Liver (tissue), 3 donors: ENCODE results near the gene HLA-A.

Source experiments
- FOXA1 ChIP-seq: IDR thresholded peaks from 2 replicates; pipeline ENCODE4 v1.6.1; 2016; ENCODE audit warnings: antibody characterized with exemption
- GABPA ChIP-seq, 2 donors: IDR thresholded peaks in 1 of 2; conservative IDR thresholded peaks in 1 of 2; 2 replicates each; pipeline ENCODE4 v1.6.1; 2016; ENCODE audit warnings: antibody characterized with exemption in 2 of 2, mild to moderate bottlenecking in 1 of 2, moderate library complexity in 1 of 2
- HNF4G ChIP-seq: IDR thresholded peaks from 2 replicates; pipeline ENCODE4 v1.6.1; 2016; ENCODE audit warnings: antibody characterized with exemption
- JUND ChIP-seq, 2 donors: IDR thresholded peaks; 2 replicates each; pipeline ENCODE4 v1.6.1; 2016; ENCODE audit warnings: antibody characterized with exemption in 2 of 2
- RAD21 ChIP-seq, 2 donors: IDR thresholded peaks; 2 replicates each; pipeline ENCODE4 v1.6.1; 2016; ENCODE audit warnings: antibody characterized with exemption in 2 of 2, mild to moderate bottlenecking in 2 of 2
- RXRA ChIP-seq, 2 donors: IDR thresholded peaks; 2 replicates each; pipeline ENCODE4 v1.6.1; 2017 to 2018; ENCODE audit warnings: antibody characterized with exemption in 2 of 2, mild to moderate bottlenecking in 1 of 2
- SP1 ChIP-seq: IDR thresholded peaks from 2 replicates; pipeline ENCODE4 v1.6.1; 2018; ENCODE audit warnings: antibody characterized with exemption, mild to moderate bottlenecking
- TAF1 ChIP-seq: conservative IDR thresholded peaks from 2 replicates; pipeline ENCODE4 v1.6.1; 2016; ENCODE audit warnings: antibody characterized with exemption, mild to moderate bottlenecking
- YY1 ChIP-seq: IDR thresholded peaks from 2 replicates; pipeline ENCODE4 v1.6.1; 2016; ENCODE audit warnings: antibody characterized with exemption, mild to moderate bottlenecking
- TF ChIP-seq, protein P1 (sequence below): IDR thresholded peaks from 2 replicates; pipeline ENCODE4 v1.6.1; 2016; ENCODE audit warnings: antibody characterized with exemption
- TF ChIP-seq, protein P2 (sequence below): fragments of 150-350 bp; IDR thresholded peaks from 2 replicates; pipeline ENCODE4 v1.5.1; 2017; ENCODE audit warnings: improper control_type of control experiment, low read depth, low read length; ENCODE audit not compliant: missing input control
- TF ChIP-seq, protein P3 (sequence below): IDR thresholded peaks from 2 replicates; pipeline ENCODE4 v1.6.1; 2016; ENCODE audit warnings: antibody characterized with exemption, mild to moderate bottlenecking
- TF ChIP-seq, protein P4 (sequence below): IDR thresholded peaks from 2 replicates; pipeline ENCODE4 v1.6.1; 2016; ENCODE audit warnings: antibody characterized with exemption
- TF ChIP-seq, protein P5 (sequence below): IDR thresholded peaks from 2 replicates; pipeline ENCODE4 v1.6.1; 2016; ENCODE audit warnings: antibody characterized with exemption
- donor health status: healthy.
- donor health status: healthy.

DNA sequence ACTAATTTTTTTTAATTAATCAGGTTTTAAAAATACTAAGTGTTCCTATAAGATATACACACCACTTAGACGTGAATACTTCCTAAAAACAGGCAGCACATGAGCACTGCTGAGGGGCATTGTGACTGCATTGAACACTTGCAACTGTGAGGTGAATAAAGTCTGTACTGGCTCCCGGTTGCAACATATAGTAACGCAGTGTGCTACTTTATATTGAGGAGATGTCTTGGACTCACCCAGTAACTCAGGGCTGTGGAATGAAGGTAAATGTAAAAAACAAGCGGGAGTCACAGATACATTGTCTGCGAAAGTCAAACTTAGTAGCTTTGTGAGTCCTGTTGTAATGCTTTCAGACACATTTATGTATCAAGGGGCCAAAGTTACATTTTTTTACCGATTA is 17.0 kb upstream of the HLA-A start:
- TF ChIP-seq, protein P1, sequence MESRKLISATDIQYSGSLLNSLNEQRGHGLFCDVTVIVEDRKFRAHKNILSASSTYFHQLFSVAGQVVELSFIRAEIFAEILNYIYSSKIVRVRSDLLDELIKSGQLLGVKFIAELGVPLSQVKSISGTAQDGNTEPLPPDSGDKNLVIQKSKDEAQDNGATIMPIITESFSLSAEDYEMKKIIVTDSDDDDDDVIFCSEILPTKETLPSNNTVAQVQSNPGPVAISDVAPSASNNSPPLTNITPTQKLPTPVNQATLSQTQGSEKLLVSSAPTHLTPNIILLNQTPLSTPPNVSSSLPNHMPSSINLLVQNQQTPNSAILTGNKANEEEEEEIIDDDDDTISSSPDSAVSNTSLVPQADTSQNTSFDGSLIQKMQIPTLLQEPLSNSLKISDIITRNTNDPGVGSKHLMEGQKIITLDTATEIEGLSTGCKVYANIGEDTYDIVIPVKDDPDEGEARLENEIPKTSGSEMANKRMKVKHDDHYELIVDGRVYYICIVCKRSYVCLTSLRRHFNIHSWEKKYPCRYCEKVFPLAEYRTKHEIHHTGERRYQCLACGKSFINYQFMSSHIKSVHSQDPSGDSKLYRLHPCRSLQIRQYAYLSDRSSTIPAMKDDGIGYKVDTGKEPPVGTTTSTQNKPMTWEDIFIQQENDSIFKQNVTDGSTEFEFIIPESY: no peak
- TF ChIP-seq, protein P2, sequence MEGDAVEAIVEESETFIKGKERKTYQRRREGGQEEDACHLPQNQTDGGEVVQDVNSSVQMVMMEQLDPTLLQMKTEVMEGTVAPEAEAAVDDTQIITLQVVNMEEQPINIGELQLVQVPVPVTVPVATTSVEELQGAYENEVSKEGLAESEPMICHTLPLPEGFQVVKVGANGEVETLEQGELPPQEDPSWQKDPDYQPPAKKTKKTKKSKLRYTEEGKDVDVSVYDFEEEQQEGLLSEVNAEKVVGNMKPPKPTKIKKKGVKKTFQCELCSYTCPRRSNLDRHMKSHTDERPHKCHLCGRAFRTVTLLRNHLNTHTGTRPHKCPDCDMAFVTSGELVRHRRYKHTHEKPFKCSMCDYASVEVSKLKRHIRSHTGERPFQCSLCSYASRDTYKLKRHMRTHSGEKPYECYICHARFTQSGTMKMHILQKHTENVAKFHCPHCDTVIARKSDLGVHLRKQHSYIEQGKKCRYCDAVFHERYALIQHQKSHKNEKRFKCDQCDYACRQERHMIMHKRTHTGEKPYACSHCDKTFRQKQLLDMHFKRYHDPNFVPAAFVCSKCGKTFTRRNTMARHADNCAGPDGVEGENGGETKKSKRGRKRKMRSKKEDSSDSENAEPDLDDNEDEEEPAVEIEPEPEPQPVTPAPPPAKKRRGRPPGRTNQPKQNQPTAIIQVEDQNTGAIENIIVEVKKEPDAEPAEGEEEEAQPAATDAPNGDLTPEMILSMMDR: no peak
- TF ChIP-seq SP1: no peak
- TF ChIP-seq, protein P3, sequence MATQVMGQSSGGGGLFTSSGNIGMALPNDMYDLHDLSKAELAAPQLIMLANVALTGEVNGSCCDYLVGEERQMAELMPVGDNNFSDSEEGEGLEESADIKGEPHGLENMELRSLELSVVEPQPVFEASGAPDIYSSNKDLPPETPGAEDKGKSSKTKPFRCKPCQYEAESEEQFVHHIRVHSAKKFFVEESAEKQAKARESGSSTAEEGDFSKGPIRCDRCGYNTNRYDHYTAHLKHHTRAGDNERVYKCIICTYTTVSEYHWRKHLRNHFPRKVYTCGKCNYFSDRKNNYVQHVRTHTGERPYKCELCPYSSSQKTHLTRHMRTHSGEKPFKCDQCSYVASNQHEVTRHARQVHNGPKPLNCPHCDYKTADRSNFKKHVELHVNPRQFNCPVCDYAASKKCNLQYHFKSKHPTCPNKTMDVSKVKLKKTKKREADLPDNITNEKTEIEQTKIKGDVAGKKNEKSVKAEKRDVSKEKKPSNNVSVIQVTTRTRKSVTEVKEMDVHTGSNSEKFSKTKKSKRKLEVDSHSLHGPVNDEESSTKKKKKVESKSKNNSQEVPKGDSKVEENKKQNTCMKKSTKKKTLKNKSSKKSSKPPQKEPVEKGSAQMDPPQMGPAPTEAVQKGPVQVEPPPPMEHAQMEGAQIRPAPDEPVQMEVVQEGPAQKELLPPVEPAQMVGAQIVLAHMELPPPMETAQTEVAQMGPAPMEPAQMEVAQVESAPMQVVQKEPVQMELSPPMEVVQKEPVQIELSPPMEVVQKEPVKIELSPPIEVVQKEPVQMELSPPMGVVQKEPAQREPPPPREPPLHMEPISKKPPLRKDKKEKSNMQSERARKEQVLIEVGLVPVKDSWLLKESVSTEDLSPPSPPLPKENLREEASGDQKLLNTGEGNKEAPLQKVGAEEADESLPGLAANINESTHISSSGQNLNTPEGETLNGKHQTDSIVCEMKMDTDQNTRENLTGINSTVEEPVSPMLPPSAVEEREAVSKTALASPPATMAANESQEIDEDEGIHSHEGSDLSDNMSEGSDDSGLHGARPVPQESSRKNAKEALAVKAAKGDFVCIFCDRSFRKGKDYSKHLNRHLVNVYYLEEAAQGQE: no peak
- TF ChIP-seq HNF4G: no peak
- TF ChIP-seq, protein P4, sequence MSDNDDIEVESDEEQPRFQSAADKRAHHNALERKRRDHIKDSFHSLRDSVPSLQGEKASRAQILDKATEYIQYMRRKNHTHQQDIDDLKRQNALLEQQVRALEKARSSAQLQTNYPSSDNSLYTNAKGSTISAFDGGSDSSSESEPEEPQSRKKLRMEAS: no peak
- TF ChIP-seq YY1: no peak
- no peak for TF ChIP-seq JUND (IDR thresholded peaks at IDR 0.05)
- TF ChIP-seq RAD21 (IDR thresholded peaks at IDR 0.05): no peak
- no peak for TF ChIP-seq GABPA (IDR thresholded peaks at IDR 0.05 in 1 of 2, conservative IDR thresholded peaks at IDR 0.05 in 1 of 2)
- no peak for TF ChIP-seq TAF1
- TF ChIP-seq, protein P5, sequence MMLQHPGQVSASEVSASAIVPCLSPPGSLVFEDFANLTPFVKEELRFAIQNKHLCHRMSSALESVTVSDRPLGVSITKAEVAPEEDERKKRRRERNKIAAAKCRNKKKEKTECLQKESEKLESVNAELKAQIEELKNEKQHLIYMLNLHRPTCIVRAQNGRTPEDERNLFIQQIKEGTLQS: no peak
- no peak for TF ChIP-seq RXRA (IDR thresholded peaks at IDR 0.05)
- no peak for TF ChIP-seq FOXA1
